ENCODE data around the gene HBA2. TPM values are rescaled to one million over a fixed set of nuclear protein-coding genes. Genes with fewer than 3 reads are reported as not detected.
A peak's percentile ranks its signal among the peaks of the same experiment; 100 is the strongest.

Gene HBA2
- total RNA-seq, 6 donors from 2014 or later = 40.1 to 1,032 (median 301) TPM

DNA sequence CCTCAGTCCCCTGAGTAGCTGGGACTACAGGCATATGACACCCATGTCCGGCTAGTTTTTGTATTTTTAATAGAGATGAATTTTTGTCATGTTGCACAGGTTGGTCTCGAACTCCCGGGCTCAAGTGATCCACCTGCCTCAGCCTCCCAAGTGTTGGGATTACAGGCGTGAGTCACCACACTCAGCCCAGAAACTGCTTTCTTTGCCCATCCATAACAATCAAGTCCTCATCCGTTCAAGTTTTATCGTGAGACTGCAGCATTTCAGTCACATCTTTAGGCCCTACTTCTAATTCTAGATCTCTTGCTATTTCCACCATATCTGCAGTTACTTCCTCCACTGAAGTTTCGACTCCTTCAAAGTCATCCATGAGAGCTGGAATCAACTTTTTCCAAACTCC lies 40.6 kb upstream of the HBA2 start:
- no peak for ATAC-seq (ENCODE audit: low FRiP score in 2 of 2)
- no peaks in the 10 kb centered on the region for H3K9me3 ChIP-seq
- no peak for DNase-seq
- WGBS, 2 donors = 95 to 96% methylated on average over 7 of the region's 7 CpGs
- H3K27me3 ChIP-seq = no peaks in the 10 kb centered on the region
- H3K27ac ChIP-seq = no peak overlapping the region
- no peak overlapping the region for H3K4me3 ChIP-seq
- H3K36me3 ChIP-seq = no peaks in the 10 kb centered on the region
- TF ChIP-seq EP300 (IDR thresholded peaks at IDR 0.05) (no peak), POLR2AphosphoS5 (IDR thresholded peaks at IDR 0.05) (no peak), POLR2A (IDR thresholded peaks at IDR 0.05) (no peak)
- TF ChIP-seq, protein P1, sequence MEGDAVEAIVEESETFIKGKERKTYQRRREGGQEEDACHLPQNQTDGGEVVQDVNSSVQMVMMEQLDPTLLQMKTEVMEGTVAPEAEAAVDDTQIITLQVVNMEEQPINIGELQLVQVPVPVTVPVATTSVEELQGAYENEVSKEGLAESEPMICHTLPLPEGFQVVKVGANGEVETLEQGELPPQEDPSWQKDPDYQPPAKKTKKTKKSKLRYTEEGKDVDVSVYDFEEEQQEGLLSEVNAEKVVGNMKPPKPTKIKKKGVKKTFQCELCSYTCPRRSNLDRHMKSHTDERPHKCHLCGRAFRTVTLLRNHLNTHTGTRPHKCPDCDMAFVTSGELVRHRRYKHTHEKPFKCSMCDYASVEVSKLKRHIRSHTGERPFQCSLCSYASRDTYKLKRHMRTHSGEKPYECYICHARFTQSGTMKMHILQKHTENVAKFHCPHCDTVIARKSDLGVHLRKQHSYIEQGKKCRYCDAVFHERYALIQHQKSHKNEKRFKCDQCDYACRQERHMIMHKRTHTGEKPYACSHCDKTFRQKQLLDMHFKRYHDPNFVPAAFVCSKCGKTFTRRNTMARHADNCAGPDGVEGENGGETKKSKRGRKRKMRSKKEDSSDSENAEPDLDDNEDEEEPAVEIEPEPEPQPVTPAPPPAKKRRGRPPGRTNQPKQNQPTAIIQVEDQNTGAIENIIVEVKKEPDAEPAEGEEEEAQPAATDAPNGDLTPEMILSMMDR (IDR thresholded peaks at IDR 0.05) = no peak
- peaks cover 0 to 5% (median under 1%) of the 10 kb centered on the region in 4 donors for H3K4me1 ChIP-seq

DNA sequence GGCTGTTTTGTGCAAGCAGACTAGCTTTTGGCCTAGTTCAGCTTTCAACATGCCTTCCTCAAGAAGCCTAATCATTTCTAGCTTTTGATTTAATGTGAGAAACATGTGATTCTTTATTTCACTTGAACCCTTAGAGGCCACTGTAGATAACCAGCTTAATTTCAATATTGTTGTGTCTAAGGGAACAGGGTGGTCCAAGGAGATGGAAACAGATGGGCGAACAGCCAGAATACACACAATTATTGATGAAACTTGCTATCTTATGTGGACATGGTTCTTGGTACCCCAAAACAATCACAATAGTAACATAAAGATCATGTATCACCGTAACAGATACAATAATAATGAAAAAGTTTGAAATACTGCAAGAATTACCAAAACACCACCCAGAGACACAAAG lies 39.0 kb upstream of the HBA2 start:
- TF ChIP-seq POLR2A (IDR thresholded peaks at IDR 0.05) (no peak), POLR2AphosphoS5 (IDR thresholded peaks at IDR 0.05) (no peak), EP300 (IDR thresholded peaks at IDR 0.05) (no peak)
- TF ChIP-seq, protein P1 (IDR thresholded peaks at IDR 0.05) = no peak
- peaks cover 4 to 14% (median 7%) of the 10 kb centered on the region in 4 donors for H3K4me1 ChIP-seq
- H3K27ac ChIP-seq = no peak overlapping the region
- no peak overlapping the region for H3K4me3 ChIP-seq
- ATAC-seq (ENCODE audit: low FRiP score in 2 of 2) (no peak), DNase-seq (no peak)
- H3K9me3 ChIP-seq = no peaks in the 10 kb centered on the region
- no peaks in the 10 kb centered on the region for H3K36me3 ChIP-seq
- 96 to 97% methylated on average over 2 of the region's 2 CpGs for WGBS, 2 donors
- no peaks in the 10 kb centered on the region for H3K27me3 ChIP-seq

DNA sequence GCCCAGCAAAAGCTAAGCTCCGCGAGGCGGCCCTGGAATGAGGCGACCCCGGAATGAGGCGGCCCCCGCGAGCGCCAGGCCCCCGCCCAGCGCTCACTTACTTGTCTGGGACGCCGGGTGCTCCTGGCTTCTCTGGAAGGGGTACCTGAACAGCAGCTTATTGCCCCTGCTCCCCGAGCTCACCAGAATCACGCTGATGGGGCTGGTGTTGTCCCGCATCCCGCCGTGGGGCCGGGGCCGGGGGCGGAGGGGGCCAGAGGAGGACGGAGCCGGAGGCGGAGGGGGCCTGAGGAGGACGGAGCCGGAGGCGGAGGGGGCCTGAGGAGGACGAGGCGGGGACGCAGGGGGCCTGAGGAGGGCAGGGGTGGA lies 34.6 kb upstream of the HBA2 start:
- H3K27me3 ChIP-seq = no peaks in the 10 kb centered on the region
- 0 to 3% methylated on average over 17 of the region's 30 CpGs for WGBS, 2 donors
- DNase-seq = peak in 1 of 2 donors; percentile 87
- peak overlapping the region; percentile 69 to 92 (median 82) for H3K4me3 ChIP-seq
- ATAC-seq (ENCODE audit: low FRiP score in 2 of 2) = peak in 1 of 2 donors; percentile 27
- H3K27ac ChIP-seq = peak overlapping the region; percentile 80 to 91 (median 84)
- H3K9me3 ChIP-seq = no peaks in the 10 kb centered on the region
- H3K36me3 ChIP-seq = no peaks in the 10 kb centered on the region
- TF ChIP-seq POLR2A (IDR thresholded peaks at IDR 0.05) (no peak), EP300 (IDR thresholded peaks at IDR 0.05) (no peak), POLR2AphosphoS5 (IDR thresholded peaks at IDR 0.05) (no peak)
- TF ChIP-seq, protein P1 (IDR thresholded peaks at IDR 0.05) = no peak
- H3K4me1 ChIP-seq = peaks cover 4 to 23% (median 10%) of the 10 kb centered on the region in 4 donors

DNA sequence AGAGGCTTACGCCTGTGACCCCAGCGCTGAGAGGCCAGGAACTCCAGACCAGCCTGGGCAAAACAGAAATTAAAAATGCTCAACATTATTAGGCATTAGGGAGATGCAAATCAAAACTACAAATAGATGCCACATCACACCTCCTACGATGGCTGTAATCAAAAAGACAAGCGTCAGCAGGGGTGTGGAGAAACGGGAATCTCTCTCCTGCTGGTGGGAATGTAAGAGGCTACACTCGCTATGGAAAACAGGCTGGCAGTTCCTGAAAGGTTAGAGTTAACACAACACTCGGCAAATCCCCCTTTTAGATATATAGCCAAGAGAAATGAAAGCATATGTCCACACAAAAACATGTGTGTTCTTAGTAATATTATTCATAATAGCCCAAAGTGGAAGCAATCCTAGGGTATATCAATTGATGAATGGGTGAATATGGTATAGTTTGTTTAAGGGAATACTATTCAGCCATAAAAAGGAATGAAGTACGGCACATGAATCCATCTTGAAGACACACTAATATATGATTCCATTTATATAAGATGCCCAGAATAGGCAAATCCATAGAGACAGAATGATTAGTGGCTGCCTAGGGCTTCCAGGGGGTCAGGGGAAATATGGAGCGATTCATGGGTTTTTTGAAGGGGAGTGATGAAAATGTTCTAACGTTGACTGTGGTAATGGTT lies 32.4 kb upstream of the HBA2 start:
- DNase-seq (no peak), ATAC-seq (ENCODE audit: low FRiP score in 2 of 2) (no peak)
- no peaks in the 10 kb centered on the region for H3K9me3 ChIP-seq
- no peak overlapping the region for H3K4me3 ChIP-seq
- peaks cover 4 to 23% (median 10%) of the 10 kb centered on the region in 4 donors for H3K4me1 ChIP-seq
- H3K27ac ChIP-seq = no peak overlapping the region
- no peaks in the 10 kb centered on the region for H3K36me3 ChIP-seq
- no peaks in the 10 kb centered on the region for H3K27me3 ChIP-seq
- 71 to 75% methylated on average over 10 of the region's 10 CpGs for WGBS, 2 donors
- no peak for TF ChIP-seq POLR2AphosphoS5 (IDR thresholded peaks at IDR 0.05)
- no peak for TF ChIP-seq POLR2A (IDR thresholded peaks at IDR 0.05)

DNA sequence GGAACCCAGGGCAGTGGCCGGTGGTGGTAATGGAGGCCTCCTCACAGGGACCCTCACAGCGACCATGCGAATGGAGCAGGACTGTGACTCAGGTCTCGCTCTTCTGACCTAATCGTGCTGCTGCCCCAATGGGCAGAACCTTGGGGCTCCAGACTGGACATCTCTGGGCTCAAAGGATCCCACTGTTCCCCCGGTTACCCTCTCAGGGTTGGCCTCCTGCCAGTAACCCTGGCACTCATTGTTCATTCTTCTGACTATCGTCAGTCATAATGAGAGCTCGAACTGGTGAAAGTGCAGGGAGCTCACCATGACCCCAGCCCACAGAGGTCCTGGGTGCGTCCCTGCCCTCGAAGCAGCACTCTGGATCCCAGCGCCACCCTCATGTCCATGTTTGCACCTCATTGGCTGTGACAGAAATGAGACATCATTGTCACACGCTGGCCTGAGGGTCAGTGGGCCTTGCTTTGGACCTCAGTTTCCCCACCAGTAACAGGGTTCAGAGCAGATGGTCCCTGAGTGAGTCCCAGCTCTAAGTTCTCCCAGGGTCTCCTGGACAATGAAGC lies 30.2 kb upstream of the HBA2 start:
- no peak overlapping the region for H3K4me3 ChIP-seq
- WGBS, 2 donors = 76 to 78% methylated on average over 6 to 12 of the region's 12 CpGs
- H3K27me3 ChIP-seq = no peaks in the 10 kb centered on the region
- DNase-seq (no peak), ATAC-seq (ENCODE audit: low FRiP score in 2 of 2) (no peak)
- no peaks in the 10 kb centered on the region for H3K36me3 ChIP-seq
- H3K9me3 ChIP-seq = no peaks in the 10 kb centered on the region
- no peak overlapping the region for H3K27ac ChIP-seq
- H3K4me1 ChIP-seq = peaks cover under 1 to 15% (median 7%) of the 10 kb centered on the region in 4 donors
- TF ChIP-seq POLR2A (IDR thresholded peaks at IDR 0.05) = no peak
- no peak for TF ChIP-seq POLR2AphosphoS5 (IDR thresholded peaks at IDR 0.05)
- TF ChIP-seq, protein P1 (IDR thresholded peaks at IDR 0.05) = no peak
- no peak for TF ChIP-seq EP300 (IDR thresholded peaks at IDR 0.05)

Data from upper lobe of left lung (tissue), 6 donors.